AG04449 (cell line): ENCODE data around the gene SERPINB6.

Source experiments
- CTCF ChIA-PET: fragments of 350-600 bp; formaldehyde crosslinking; extraction: SDS; loops from one replicate; lab custom pipeline; 2021; ENCODE audit warnings: antibody characterized with exemption; lab: Yijun Ruan, JAX
- POLR2A ChIA-PET: fragments of 400-600, 350-600 bp; formaldehyde crosslinking; extraction: SDS; loops from one replicate; lab custom pipeline; 2020; ENCODE audit warnings: antibody characterized with exemption, inconsistent platforms; lab: Yijun Ruan, JAX
- DNase-seq: peaks from one replicate; pipeline ENCODE4 v3.0.0-alpha.2; 2010; ENCODE audit warnings: low read depth, low spot score
- H3K4me3 ChIP-seq: 2 replicates; pipeline ENCODE4 v1.5.1; 2011; ENCODE audit warnings: low read depth, mild to moderate bottlenecking, control low read depth, low read length
- TF ChIP-seq, protein P1 (sequence below): IDR thresholded peaks from one replicate; pipeline ENCODE4 v1.5.1; 2011; ENCODE audit warnings: mild to moderate bottlenecking, moderate library complexity, low read length, control low read depth, inconsistent platforms; ENCODE audit not compliant: insufficient read depth; ENCODE audit errors: missing control alignments

Gene SERPINB6

DNA sequence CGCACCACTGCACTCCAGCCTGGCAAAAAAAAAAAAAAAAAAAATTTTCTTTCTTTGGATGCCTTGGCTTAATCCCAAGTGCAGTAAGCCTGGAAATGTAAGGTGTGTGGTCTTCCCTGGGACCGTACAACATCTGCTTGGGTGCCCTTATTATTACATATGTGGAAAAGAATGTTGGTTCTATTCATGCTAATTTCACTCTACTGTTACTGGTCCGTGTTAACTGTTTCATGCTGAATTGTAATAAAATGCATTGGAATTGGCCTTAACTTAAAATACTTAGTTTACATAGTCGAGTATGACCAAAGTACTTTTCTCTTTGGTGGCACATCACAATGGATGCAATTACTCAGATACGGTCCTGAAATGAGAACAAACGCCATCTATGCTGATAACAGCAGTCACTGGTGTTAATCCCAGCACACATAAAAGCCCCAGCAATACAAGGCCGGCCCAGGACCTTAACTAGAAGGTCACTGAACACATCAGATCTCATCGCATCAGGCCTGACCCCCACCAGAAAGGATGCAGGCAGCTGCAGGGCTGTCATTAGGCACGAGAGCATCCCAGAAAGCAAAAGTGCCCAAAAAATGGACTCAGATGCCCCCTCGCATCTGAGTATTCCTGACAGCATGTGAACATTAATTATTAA lies 1.2 kb downstream of the SERPINB6 start:
- TF ChIP-seq, protein P1, sequence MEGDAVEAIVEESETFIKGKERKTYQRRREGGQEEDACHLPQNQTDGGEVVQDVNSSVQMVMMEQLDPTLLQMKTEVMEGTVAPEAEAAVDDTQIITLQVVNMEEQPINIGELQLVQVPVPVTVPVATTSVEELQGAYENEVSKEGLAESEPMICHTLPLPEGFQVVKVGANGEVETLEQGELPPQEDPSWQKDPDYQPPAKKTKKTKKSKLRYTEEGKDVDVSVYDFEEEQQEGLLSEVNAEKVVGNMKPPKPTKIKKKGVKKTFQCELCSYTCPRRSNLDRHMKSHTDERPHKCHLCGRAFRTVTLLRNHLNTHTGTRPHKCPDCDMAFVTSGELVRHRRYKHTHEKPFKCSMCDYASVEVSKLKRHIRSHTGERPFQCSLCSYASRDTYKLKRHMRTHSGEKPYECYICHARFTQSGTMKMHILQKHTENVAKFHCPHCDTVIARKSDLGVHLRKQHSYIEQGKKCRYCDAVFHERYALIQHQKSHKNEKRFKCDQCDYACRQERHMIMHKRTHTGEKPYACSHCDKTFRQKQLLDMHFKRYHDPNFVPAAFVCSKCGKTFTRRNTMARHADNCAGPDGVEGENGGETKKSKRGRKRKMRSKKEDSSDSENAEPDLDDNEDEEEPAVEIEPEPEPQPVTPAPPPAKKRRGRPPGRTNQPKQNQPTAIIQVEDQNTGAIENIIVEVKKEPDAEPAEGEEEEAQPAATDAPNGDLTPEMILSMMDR, result no peak
- CTCF ChIA-PET, result no interaction called here
- POLR2A ChIA-PET, result no interaction called here
- DNase-seq, result no peak
- H3K4me3 ChIP-seq, result peak overlapping the region; percentile 65

DNA sequence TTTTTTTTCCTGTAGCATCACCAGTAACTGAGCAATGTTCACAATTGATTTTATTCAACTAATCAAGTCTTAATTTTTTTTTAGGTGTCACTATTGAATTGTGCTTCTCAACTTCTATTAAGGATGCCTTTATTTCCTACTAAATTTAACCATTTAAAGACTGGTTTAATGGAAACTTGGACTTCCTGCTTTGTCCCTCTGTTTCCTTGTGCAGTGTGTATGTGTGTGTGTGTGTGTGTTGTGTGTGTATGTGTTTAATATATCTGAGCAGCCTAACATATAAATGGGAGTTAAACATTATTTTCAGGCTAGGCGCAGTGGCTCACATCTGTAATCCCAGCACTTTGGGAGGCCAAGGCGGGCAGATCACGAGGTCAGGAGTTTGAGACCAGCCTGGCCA lies 1.8 kb downstream of the SERPINB6 start:
- ChIA-PET POLR2A (no interaction called here), CTCF (interaction anchor here (1.0 to 5.6 kb wide), 3 partner anchors 15 to 18 kb away, joined by 3 to 61 read pairs (median 3); no protein-coding TSS in a partner anchor)
- TF ChIP-seq, protein P1, result no peak
- DNase-seq, result no peak
- H3K4me3 ChIP-seq, result no peak overlapping the region

DNA sequence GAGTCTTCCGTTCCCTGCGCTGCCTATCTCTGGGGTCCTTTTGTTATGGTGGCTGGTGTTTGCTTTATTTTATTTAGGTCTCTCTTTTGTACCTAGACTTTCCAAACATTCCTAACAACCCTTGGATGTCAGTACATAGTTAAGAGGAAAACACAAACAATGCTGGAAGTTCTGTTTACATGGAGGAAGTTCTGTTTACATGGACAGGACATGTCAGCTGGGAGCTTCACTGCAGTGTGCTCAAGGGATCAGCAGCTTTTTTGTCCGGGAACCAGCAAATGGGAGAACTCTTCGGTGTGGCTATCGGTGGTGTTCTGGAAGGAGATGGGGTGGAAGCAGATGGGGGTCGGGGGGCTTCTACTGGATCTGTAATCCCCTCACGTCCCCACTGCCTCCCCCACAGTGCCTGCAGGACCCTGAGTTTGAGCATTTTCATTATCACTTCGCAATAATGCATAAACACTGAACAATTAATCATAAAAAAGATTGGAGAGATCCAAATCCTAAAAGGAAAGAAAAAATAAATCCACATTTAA lies 2.7 kb downstream of the SERPINB6 start:
- CTCF ChIA-PET, result interaction anchor here (1.0 to 5.6 kb wide), 4 partner anchors 14 to 20 kb away, joined by 3 to 61 read pairs (median 4); no protein-coding TSS in a partner anchor
- no peak overlapping the region; the same call in 1 of the 2 replicates for H3K4me3 ChIP-seq
- no peak for DNase-seq
- TF ChIP-seq, protein P1, result no peak
- POLR2A ChIA-PET, result no interaction called here

DNA sequence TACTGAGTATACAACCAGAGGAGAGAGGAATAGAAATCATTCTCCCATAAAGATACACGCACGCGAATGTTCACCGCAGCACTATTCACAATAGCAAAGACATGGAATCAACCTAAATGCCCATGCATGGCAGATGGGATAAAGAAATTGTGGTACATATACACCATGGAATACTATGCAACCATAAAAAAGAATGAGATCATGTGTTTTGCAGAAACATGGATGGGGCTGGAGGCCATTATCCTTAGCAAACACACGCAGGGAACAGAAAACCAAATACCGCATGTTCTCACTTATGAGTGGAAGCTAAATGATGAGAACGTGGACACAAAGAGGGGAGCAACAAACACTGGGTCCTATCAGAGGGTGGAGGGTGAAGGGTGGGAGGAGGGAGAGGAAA lies 3.4 kb downstream of the SERPINB6 start:
- DNase-seq, result no peak
- TF ChIP-seq, protein P1, result no peak
- ChIA-PET POLR2A (no interaction called here), CTCF (interaction anchor here (1.3 to 5.6 kb wide), 2 partner anchors 16 to 21 kb away, joined by 4 to 61 read pairs; no protein-coding TSS in a partner anchor)
- no peak overlapping the region for H3K4me3 ChIP-seq

DNA sequence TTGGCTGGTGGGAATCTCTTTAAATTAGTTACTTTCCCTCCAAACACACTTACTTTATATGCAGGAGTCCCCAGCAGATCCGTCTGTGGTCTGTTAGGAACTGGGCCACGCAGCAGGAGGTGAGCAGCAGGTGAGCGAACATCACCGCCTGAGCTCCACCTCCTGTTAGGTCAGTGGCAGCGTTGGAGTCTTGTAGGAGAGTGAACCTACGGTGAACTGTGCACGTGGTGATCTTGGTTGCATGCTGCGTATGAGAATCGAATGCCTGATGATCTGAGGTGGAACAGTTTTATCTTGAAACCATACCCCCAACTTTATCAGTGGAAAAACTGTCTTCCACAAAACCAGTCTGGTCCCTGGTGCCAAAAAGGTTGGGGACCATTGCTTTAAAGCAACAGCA lies 5.0 kb downstream of the SERPINB6 start:
- DNase-seq, result no peak
- no peak overlapping the region for H3K4me3 ChIP-seq
- ChIA-PET POLR2A (no interaction called here), CTCF (interaction anchor here (1.2 to 5.6 kb wide), 4 partner anchors 8 to 22 kb away, joined by 4 to 61 read pairs (median 6); no protein-coding TSS in a partner anchor)
- TF ChIP-seq, protein P1, result no peak

DNA sequence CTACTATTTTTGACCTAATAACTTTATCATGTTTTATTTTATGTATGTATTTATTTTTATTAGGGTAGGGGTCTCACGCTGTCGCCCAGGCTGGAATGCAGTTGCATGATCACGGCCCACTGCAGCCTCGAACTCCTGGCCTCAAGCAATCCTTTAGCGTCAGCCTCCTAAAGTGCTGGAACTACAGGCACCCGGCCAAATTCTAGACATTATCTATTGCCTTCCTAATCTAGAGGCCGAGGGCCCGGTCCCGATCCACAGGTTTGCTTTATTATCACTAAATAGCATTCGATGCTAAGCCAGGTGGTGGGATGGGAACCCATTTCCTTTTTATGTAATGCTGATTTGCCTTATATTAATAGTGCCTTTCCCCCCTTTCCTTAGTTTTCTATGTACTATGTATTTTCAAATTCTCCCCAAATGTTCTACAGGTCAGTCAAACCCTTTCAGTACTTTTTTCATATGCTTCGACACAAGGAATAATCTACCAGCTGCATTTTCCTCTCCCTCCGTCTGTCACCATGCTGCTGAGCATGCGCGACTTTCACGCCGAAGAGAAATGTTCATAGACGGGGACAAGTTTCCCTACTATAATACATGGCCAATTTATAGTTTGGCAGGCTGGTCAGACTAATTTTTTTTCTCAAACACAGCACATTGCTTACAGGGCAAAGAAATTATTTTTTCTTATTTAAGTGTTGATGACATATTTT lies 6.4 kb downstream of the SERPINB6 start:
- DNase-seq, result no peak
- POLR2A ChIA-PET, result no interaction called here
- CTCF ChIA-PET, result interaction anchor here (1.4 to 5.6 kb wide), 2 partner anchors 9 to 13 kb away, joined by 4 to 61 read pairs; no protein-coding TSS in a partner anchor
- TF ChIP-seq, protein P1, result no peak
- no peak overlapping the region for H3K4me3 ChIP-seq
